DND-41 (cell line): Measurements from ENCODE around the gene NT5M.

Experiments
- ATAC-seq: fragments of 200-7000 bp; cut with Tn5 transposase; 3 replicates; pipeline ENCODE4 v1.9.1; 2021; ENCODE audit warnings: low read depth; ENCODE audit not compliant: insufficient read depth
- DNase-seq: peaks from one replicate; pipeline ENCODE4 v3.0.0-alpha.2; 2020
- H2AFZ ChIP-seq: 2 replicates; pipeline ENCODE4 v1.6.0; 2012; ENCODE audit warnings: low read depth, low read length
- H3K27ac ChIP-seq: 2 replicates; pipeline ENCODE4 v1.5.1; 2012; ENCODE audit warnings: low read length, inconsistent platforms
- H3K27me3 ChIP-seq: fragments of 200-600 bp; sonication (generic); 2 replicates; pipeline ENCODE4 v1.6.0; 2012; ENCODE audit warnings: low read length, mild to moderate bottlenecking, inconsistent platforms; ENCODE audit not compliant: insufficient read depth, poor library complexity
- H3K36me3 ChIP-seq: 2 replicates; pipeline ENCODE4 v1.5.1; 2012; ENCODE audit warnings: low read length, inconsistent platforms; ENCODE audit not compliant: insufficient read depth
- H3K4me1 ChIP-seq: 2 replicates; pipeline ENCODE4 v1.5.1; 2012; ENCODE audit warnings: mild to moderate bottlenecking, low read length; ENCODE audit not compliant: insufficient read depth
- H3K4me2 ChIP-seq: 2 replicates; pipeline ENCODE4 v1.6.0; 2012; ENCODE audit warnings: mild to moderate bottlenecking, moderate library complexity, low read length, inconsistent platforms; ENCODE audit not compliant: insufficient read depth
- H3K4me3 ChIP-seq, 2 experiments: fragments of 200-600 bp in 1 of 2; shearing (Covaris generic) in 1 of 2; 2 replicates each; pipeline ENCODE4 v1.5.1; 2012 to 2016; ENCODE audit warnings: inconsistent platforms in 2 of 2, low read length in 2 of 2, mild to moderate bottlenecking in 2 of 2, low read depth in 1 of 2, moderate library complexity in 1 of 2
- H3K79me2 ChIP-seq: 2 replicates; pipeline ENCODE4 v1.6.0; 2012; ENCODE audit warnings: low read length, inconsistent platforms; ENCODE audit not compliant: insufficient read depth
- H3K9ac ChIP-seq: 2 replicates; pipeline ENCODE4 v1.6.0; 2012; ENCODE audit warnings: low read depth, mild to moderate bottlenecking, inconsistent platforms, low read length, moderate library complexity
- H3K9me3 ChIP-seq: 2 replicates; pipeline ENCODE4 v1.5.1; 2012; ENCODE audit warnings: low read length, moderate library complexity, mild to moderate bottlenecking, inconsistent platforms; ENCODE audit not compliant: insufficient read depth, severe bottlenecking
- H4K20me1 ChIP-seq: 2 replicates; pipeline ENCODE4 v1.6.0; 2012; ENCODE audit warnings: low read length; ENCODE audit not compliant: insufficient read depth
- EZH2 ChIP-seq: IDR thresholded peaks from 3 replicates; pipeline ENCODE4 v1.6.1; 2012; ENCODE audit warnings: borderline replicate concordance, low read depth, mild to moderate bottlenecking, moderate library complexity, low read length, inconsistent platforms; ENCODE audit not compliant: severe bottlenecking
- TF ChIP-seq, protein P1 (sequence below): IDR thresholded peaks from 2 replicates; pipeline ENCODE4 v1.5.1; 2012; ENCODE audit warnings: borderline replicate concordance, low read length, moderate library complexity, mild to moderate bottlenecking; ENCODE audit not compliant: poor library complexity, severe bottlenecking; ENCODE audit errors: extremely low read depth

The NT5M gene

DNA sequence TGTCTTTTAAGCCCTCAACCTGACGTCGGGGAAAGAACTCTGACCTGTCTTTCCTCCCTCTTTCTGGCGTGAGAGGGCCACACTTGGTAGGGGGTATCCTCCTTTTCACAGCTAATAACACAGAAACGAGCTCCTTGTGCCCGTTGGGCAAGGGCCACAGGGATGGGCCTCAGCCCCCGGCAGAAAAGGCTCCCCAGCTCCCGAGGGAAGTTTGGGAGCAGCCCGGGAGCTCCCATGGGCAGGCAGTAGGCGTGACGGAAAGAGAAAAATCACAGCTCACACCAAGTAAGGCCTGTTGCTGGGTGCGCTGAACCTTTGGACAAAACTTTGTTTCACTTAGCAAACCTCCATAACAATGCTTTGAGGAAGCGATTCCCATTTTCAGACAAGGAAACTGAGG is 90.8 kb downstream of the NT5M start:
- H3K4me1 ChIP-seq: peaks cover 89% of the 10 kb centered on the region
- no peak overlapping the region for H2AFZ ChIP-seq
- H3K9me3 ChIP-seq: no peaks in the 10 kb centered on the region
- ATAC-seq (no peak), DNase-seq (no peak)
- no peaks in the 10 kb centered on the region for H3K27me3 ChIP-seq
- H3K36me3 ChIP-seq: no peaks in the 10 kb centered on the region
- H3K4me2 ChIP-seq: peak overlapping the region; percentile 68
- H3K79me2 ChIP-seq: peaks cover 14% of the 10 kb centered on the region
- H3K27ac ChIP-seq: peak overlapping the region; percentile 91
- no peak overlapping the region; a peak in 1 of 4 replicates for H3K4me3 ChIP-seq
- H4K20me1 ChIP-seq: no peaks in the 10 kb centered on the region
- TF ChIP-seq, protein P1, sequence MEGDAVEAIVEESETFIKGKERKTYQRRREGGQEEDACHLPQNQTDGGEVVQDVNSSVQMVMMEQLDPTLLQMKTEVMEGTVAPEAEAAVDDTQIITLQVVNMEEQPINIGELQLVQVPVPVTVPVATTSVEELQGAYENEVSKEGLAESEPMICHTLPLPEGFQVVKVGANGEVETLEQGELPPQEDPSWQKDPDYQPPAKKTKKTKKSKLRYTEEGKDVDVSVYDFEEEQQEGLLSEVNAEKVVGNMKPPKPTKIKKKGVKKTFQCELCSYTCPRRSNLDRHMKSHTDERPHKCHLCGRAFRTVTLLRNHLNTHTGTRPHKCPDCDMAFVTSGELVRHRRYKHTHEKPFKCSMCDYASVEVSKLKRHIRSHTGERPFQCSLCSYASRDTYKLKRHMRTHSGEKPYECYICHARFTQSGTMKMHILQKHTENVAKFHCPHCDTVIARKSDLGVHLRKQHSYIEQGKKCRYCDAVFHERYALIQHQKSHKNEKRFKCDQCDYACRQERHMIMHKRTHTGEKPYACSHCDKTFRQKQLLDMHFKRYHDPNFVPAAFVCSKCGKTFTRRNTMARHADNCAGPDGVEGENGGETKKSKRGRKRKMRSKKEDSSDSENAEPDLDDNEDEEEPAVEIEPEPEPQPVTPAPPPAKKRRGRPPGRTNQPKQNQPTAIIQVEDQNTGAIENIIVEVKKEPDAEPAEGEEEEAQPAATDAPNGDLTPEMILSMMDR: no peak
- TF ChIP-seq EZH2: no peak
- no peak overlapping the region for H3K9ac ChIP-seq

GRCh38 chr17:17394494-17394893 is 91.3 kb downstream of the NT5M start:
- no peaks in the 10 kb centered on the region for H3K27me3 ChIP-seq
- peaks cover 94% of the 10 kb centered on the region for H3K4me1 ChIP-seq
- H3K9ac ChIP-seq: no peak overlapping the region
- H3K4me2 ChIP-seq: no peak overlapping the region
- no peaks in the 10 kb centered on the region for H4K20me1 ChIP-seq
- H3K36me3 ChIP-seq: no peaks in the 10 kb centered on the region
- peaks cover 14% of the 10 kb centered on the region for H3K79me2 ChIP-seq
- no peak overlapping the region for H2AFZ ChIP-seq
- TF ChIP-seq, protein P1: no peak
- no peak for TF ChIP-seq EZH2
- no peaks in the 10 kb centered on the region for H3K9me3 ChIP-seq
- ATAC-seq (no peak), DNase-seq (no peak)
- no peak overlapping the region for H3K4me3 ChIP-seq
- H3K27ac ChIP-seq: peak overlapping the region; percentile 91

DNA sequence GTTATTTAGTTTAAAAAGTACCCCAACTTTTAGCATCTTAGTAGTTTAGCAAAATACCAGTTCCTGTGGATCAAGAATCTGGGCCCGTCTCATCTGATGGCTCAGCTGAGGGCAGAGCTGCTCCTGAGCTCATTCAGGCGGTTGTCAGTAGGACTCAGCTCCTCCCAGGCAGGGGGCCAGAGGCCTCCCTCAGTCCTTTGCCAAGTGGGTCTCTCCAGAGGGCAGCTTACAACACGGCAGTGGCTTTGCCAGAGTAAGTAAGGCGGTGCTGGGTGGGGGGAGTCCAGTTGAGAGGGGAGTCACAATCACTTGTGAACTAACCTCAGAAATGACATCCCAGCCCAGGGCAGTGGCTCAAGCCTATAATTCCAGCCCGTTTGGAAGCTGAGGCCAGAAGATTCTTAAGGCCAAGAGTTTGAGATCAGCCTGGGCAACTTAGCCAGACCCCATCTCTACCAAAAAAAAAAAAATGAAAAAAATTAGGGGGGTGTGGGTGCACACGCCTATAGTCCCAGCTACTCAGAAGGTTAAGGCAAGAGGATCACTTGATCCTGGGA is 92.2 kb downstream of the NT5M start:
- Histone ChIP-seq H3K9ac (no peak overlapping the region), H3K4me2 (no peak overlapping the region), H3K27ac (peak overlapping the region; percentile 70), H3K36me3 (no peaks in the 10 kb centered on the region), H2AFZ (no peak overlapping the region), H3K4me1 (peaks cover 99% of the 10 kb centered on the region), H3K4me3 (no peak overlapping the region), H4K20me1 (no peaks in the 10 kb centered on the region), H3K9me3 (no peaks in the 10 kb centered on the region), H3K27me3 (no peaks in the 10 kb centered on the region), H3K79me2 (peaks cover 14% of the 10 kb centered on the region)
- ATAC-seq (no peak), DNase-seq (no peak)
- TF ChIP-seq EZH2: no peak
- TF ChIP-seq, protein P1: no peak

DNA sequence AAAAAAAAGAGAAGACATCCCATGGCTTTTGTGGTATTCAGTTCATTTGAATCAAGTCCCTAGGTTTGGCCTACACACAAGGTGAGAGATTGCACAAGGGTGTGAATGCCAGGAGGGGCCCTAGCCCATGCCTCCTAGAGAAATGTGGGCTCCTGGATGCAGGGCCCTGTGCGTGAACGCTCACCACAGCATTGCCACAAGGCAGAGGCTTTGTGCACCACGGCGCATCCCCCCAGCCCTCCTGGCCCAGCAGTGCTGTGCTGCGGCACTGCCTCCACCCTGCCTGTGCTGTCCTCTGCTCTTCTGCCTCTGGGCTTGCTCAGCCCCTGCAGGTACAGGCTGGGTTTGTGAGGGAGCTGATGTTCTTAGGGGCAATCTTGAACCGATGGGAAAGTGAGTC is 92.7 kb downstream of the NT5M start:
- ATAC-seq: peak; percentile 39
- H3K4me1 ChIP-seq: peaks cover 99% of the 10 kb centered on the region
- H3K27ac ChIP-seq: peak overlapping the region; percentile 70
- no peak overlapping the region for H2AFZ ChIP-seq
- no peak overlapping the region for H3K4me2 ChIP-seq
- DNase-seq: peak; percentile 69
- no peaks in the 10 kb centered on the region for H3K9me3 ChIP-seq
- H3K4me3 ChIP-seq: no peak overlapping the region
- H3K79me2 ChIP-seq: peaks cover 14% of the 10 kb centered on the region
- H3K27me3 ChIP-seq: no peaks in the 10 kb centered on the region
- H4K20me1 ChIP-seq: no peaks in the 10 kb centered on the region
- no peaks in the 10 kb centered on the region for H3K36me3 ChIP-seq
- TF ChIP-seq, protein P1: no peak
- TF ChIP-seq EZH2: no peak
- H3K9ac ChIP-seq: no peak overlapping the region
